HepG2 (cell line): Measurements from ENCODE around the gene GART. TPM values are rescaled to one million over a fixed set of nuclear protein-coding genes. Genes with fewer than 3 reads are reported as not detected.

Source experiments
- ATAD3A ChIP-seq: sonication (generic); formaldehyde crosslinking; IDR thresholded peaks from 2 replicates; pipeline ENCODE4 v1.4.0; 2020; ENCODE audit warnings: missing genetic modification reagents
- BHLHE40 ChIP-seq: IDR thresholded peaks from 2 replicates; pipeline ENCODE4 v1.6.1; 2011; ENCODE audit warnings: low read length, improper control_type of control experiment
- DNMT3B ChIP-seq: conservative IDR thresholded peaks from 2 replicates; pipeline ENCODE4 v1.6.1; 2016; ENCODE audit warnings: missing biosample characterization, control low read depth
- FOXC1 ChIP-seq: sonication (generic); formaldehyde crosslinking; IDR thresholded peaks from 2 replicates; pipeline ENCODE4 v1.8.0; 2022; ENCODE audit warnings: mild to moderate bottlenecking, missing genetic modification reagents, borderline replicate concordance
- HOXA5 ChIP-seq: sonication (generic); formaldehyde crosslinking; IDR thresholded peaks from 2 replicates; pipeline ENCODE4 v1.4.0; 2020; ENCODE audit warnings: missing genetic modification reagents
- KAT7 ChIP-seq: IDR thresholded peaks from 2 replicates; pipeline ENCODE4 v1.6.1; 2018; ENCODE audit warnings: borderline replicate concordance, missing compliant biosample characterization
- MTA3 ChIP-seq: sonication (generic); formaldehyde crosslinking; IDR thresholded peaks from 2 replicates; pipeline ENCODE4 v1.4.0; 2020; ENCODE audit warnings: missing genetic modification reagents
- MYC ChIP-seq: sonication (generic); formaldehyde crosslinking; IDR thresholded peaks from 2 replicates; pipeline ENCODE4 v1.9.0; 2021; ENCODE audit warnings: missing genetic modification reagents, borderline replicate concordance
- SAP130 ChIP-seq: IDR thresholded peaks from 2 replicates; pipeline ENCODE4 v1.6.1; 2016; ENCODE audit warnings: low read depth
- SIN3A ChIP-seq: IDR thresholded peaks from 2 replicates; pipeline ENCODE4 v1.6.1; 2011; ENCODE audit warnings: low read depth, mild to moderate bottlenecking, control low read depth, low read length, borderline replicate concordance
- SMAD3 ChIP-seq: sonication (generic); formaldehyde crosslinking; IDR thresholded peaks from 2 replicates; pipeline ENCODE4 v1.4.0; 2020; ENCODE audit warnings: missing genetic modification reagents
- SPEN ChIP-seq: sonication (generic); formaldehyde crosslinking; IDR thresholded peaks from 2 replicates; pipeline ENCODE4 v1.5.1; 2020; ENCODE audit warnings: low read depth, mild to moderate bottlenecking, missing genetic modification reagents
- THAP11 ChIP-seq: IDR thresholded peaks from 2 replicates; pipeline ENCODE4 v1.6.1; 2016; ENCODE audit warnings: missing biosample characterization, missing genetic modification reagents
- YY1 ChIP-seq: IDR thresholded peaks from 2 replicates; pipeline ENCODE4 v1.6.1; 2011; ENCODE audit warnings: low read length, low read depth, moderate library complexity, mild to moderate bottlenecking; ENCODE audit not compliant: insufficient read depth, insufficient replicate concordance
- ZNF101 ChIP-seq: sonication (generic); formaldehyde crosslinking; IDR thresholded peaks from 2 replicates; pipeline ENCODE4 v1.4.0; 2020; ENCODE audit warnings: mild to moderate bottlenecking, low read depth, missing genetic modification reagents, borderline replicate concordance
- ZNF124 ChIP-seq: sonication (generic); formaldehyde crosslinking; IDR thresholded peaks from 2 replicates; pipeline ENCODE4 v1.4.0; 2020; ENCODE audit warnings: missing genetic modification reagents
- ZNF232 ChIP-seq: sonication (generic); formaldehyde crosslinking; IDR thresholded peaks from 2 replicates; pipeline ENCODE4 v1.4.0; 2020; ENCODE audit warnings: missing genetic modification reagents, borderline replicate concordance
- ZNF777 ChIP-seq: sonication (generic); formaldehyde crosslinking; IDR thresholded peaks from 2 replicates; pipeline ENCODE4 v1.4.0; 2020; ENCODE audit warnings: missing genetic modification reagents
- polyA plus RNA-seq, 8 experiments: library from polyadenylated mRNA; depleted of rRNA in 3 of 8; stranded (reverse) in 7 of 8; unstranded in 1 of 8; fragments of >200 nt; fragmentation: Illumina TruSeq in 4 of 8; extraction: Trizol in 4 of 8; gene quantifications; 2 replicates each; pipeline versions ENCODE4 v1.2.1 to v1.2.3, GENCODE V29; 2011 to 2016; ENCODE audit warnings: low read depth in 4 of 8, missing spikeins in 1 of 8, mixed read lengths in 1 of 8; ENCODE audit not compliant: insufficient read depth in 1 of 8
- total RNA-seq, 5 experiments: library from RNA; depleted of rRNA; stranded (reverse); fragments of >200 nt; fragmentation: Illumina TruSeq; extraction: Trizol; gene quantifications; 2 replicates each; pipeline ENCODE4 v1.2.3, GENCODE V29; 2016; ENCODE audit warnings: low read depth in 1 of 5
- TF ChIP-seq, protein P1 (sequence below): sonication (generic); formaldehyde crosslinking; IDR thresholded peaks from 2 replicates; pipeline ENCODE4 v1.4.0; 2020; ENCODE audit warnings: missing genetic modification reagents
- TF ChIP-seq, protein P2 (sequence below): sonication (generic); formaldehyde crosslinking; IDR thresholded peaks from 2 replicates; pipeline ENCODE4 v1.5.0; 2020; ENCODE audit warnings: mild to moderate bottlenecking, missing genetic modification reagents
- TF ChIP-seq, protein P3 (sequence below): IDR thresholded peaks from 2 replicates; pipeline ENCODE4 v1.6.1; 2016; ENCODE audit warnings: missing compliant biosample characterization, missing genetic modification reagents, borderline replicate concordance

Gene GART
- total and polyA plus RNA-seq, 2 of the 13 experiments (the other 11 are each of a cell fraction or from before 2014, with no cell fraction given) = 17.9 to 109 TPM

DNA sequence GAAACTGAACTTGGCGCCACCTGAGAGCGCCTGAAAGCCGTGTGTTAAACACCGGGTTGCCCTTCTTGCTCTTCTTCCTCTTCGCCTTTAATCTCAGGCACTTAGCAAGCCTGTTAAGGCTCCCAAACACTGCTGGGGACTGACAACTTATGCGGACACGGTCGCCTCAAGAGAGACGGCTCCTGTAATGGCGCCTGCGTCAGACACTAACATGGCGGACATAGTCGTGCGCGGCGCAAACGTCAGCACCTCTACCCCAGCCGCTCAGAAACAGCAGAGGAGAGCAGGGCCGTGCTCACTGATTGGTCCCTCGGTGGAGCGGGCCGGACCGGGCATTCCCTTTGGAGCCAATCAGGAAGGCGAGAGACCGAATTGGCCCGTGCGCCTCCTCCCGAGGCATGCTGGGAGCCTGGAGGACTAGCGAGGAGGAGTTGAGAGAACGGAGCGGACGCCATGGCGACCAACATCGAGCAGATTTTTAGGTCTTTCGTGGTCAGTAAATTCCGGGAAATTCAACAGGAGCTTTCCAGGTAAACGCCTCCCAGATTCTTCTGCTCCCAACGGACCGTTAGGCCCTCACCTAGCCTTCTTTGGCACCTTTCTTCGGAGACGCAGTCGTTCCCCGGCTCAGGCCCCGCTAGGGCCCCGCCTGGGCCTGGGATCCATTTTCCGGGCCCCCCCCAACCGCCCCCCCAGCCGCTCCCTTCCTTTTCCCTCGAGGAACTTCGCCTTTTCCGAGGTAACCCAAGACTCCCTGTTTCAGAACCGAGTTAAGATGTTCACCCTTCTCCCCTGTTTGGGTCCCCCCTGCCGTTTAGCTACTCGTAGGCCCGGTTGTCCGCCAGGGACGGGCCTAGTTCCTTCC, 955 bp upstream of the GART start, which contains the start of gene SON (continued):
- TF ChIP-seq, protein P1, sequence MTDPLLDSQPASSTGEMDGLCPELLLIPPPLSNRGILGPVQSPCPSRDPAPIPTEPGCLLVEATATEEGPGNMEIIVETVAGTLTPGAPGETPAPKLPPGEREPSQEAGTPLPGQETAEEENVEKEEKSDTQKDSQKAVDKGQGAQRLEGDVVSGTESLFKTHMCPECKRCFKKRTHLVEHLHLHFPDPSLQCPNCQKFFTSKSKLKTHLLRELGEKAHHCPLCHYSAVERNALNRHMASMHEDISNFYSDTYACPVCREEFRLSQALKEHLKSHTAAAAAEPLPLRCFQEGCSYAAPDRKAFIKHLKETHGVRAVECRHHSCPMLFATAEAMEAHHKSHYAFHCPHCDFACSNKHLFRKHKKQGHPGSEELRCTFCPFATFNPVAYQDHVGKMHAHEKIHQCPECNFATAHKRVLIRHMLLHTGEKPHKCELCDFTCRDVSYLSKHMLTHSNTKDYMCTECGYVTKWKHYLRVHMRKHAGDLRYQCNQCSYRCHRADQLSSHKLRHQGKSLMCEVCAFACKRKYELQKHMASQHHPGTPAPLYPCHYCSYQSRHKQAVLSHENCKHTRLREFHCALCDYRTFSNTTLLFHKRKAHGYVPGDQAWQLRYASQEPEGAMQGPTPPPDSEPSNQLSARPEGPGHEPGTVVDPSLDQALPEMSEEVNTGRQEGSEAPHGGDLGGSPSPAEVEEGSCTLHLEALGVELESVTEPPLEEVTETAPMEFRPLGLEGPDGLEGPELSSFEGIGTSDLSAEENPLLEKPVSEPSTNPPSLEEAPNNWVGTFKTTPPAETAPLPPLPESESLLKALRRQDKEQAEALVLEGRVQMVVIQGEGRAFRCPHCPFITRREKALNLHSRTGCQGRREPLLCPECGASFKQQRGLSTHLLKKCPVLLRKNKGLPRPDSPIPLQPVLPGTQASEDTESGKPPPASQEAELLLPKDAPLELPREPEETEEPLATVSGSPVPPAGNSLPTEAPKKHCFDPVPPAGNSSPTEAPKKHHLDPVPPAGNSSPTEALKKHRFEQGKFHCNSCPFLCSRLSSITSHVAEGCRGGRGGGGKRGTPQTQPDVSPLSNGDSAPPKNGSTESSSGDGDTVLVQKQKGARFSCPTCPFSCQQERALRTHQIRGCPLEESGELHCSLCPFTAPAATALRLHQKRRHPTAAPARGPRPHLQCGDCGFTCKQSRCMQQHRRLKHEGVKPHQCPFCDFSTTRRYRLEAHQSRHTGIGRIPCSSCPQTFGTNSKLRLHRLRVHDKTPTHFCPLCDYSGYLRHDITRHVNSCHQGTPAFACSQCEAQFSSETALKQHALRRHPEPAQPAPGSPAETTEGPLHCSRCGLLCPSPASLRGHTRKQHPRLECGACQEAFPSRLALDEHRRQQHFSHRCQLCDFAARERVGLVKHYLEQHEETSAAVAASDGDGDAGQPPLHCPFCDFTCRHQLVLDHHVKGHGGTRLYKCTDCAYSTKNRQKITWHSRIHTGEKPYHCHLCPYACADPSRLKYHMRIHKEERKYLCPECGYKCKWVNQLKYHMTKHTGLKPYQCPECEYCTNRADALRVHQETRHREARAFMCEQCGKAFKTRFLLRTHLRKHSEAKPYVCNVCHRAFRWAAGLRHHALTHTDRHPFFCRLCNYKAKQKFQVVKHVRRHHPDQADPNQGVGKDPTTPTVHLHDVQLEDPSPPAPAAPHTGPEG = peak; percentile 55
- TF ChIP-seq HOXA5 (CRISPR knock-in tag) = peak; percentile 75
- TF ChIP-seq, protein P2, sequence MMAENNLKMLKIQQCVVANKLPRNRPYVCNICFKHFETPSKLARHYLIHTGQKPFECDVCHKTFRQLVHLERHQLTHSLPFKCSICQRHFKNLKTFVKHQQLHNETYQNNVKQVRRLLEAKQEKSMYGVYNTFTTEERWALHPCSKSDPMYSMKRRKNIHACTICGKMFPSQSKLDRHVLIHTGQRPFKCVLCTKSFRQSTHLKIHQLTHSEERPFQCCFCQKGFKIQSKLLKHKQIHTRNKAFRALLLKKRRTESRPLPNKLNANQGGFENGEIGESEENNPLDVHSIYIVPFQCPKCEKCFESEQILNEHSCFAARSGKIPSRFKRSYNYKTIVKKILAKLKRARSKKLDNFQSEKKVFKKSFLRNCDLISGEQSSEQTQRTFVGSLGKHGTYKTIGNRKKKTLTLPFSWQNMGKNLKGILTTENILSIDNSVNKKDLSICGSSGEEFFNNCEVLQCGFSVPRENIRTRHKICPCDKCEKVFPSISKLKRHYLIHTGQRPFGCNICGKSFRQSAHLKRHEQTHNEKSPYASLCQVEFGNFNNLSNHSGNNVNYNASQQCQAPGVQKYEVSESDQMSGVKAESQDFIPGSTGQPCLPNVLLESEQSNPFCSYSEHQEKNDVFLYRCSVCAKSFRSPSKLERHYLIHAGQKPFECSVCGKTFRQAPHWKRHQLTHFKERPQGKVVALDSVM (CRISPR knock-in tag) = peak; percentile 22; the same call in 1 of the 2 replicates
- 0 out of 2 replicates have a peak, but pooled peaks have one; percentile 46 for TF ChIP-seq ZNF124
- TF ChIP-seq BHLHE40 = no peak
- TF ChIP-seq MTA3 (CRISPR knock-in tag) = no peak
- TF ChIP-seq ZNF101 (CRISPR knock-in tag) = no peak
- peak; percentile 86 for TF ChIP-seq THAP11
- TF ChIP-seq SMAD3 (CRISPR knock-in tag) = peak; percentile 75
- peak; percentile 97 for TF ChIP-seq YY1
- peak; percentile 74 for TF ChIP-seq SAP130
- peak; percentile 87; the same call in 1 of the 2 replicates for TF ChIP-seq FOXC1 (CRISPR knock-in tag)
- TF ChIP-seq, protein P3, sequence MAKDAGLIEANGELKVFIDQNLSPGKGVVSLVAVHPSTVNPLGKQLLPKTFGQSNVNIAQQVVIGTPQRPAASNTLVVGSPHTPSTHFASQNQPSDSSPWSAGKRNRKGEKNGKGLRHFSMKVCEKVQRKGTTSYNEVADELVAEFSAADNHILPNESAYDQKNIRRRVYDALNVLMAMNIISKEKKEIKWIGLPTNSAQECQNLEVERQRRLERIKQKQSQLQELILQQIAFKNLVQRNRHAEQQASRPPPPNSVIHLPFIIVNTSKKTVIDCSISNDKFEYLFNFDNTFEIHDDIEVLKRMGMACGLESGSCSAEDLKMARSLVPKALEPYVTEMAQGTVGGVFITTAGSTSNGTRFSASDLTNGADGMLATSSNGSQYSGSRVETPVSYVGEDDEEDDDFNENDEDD (CRISPR knock-in tag) = peak; percentile 75; the same call in 1 of the 2 replicates
- TF ChIP-seq DNMT3B (CRISPR knock-in tag) = peak; percentile 80
- TF ChIP-seq KAT7 (CRISPR knock-in tag) = no peak
- peak; percentile 76; the same call in 1 of the 2 replicates for TF ChIP-seq MYC
- TF ChIP-seq ATAD3A (CRISPR knock-in tag) = no peak
- TF ChIP-seq ZNF777 (CRISPR knock-in tag) = 0 out of 2 replicates have a peak, but pooled peaks have one; percentile 3
- 0 out of 2 replicates have a peak, but pooled peaks have one; percentile 9 for TF ChIP-seq ZNF232 (CRISPR knock-in tag)
- peak; percentile 53; the same call in 1 of the 2 replicates for TF ChIP-seq SIN3A
- peak; percentile 66 for TF ChIP-seq SPEN (CRISPR knock-in tag)
